Stimulated activated memory B cell treated with anti-CD40 and anti-IgM and Interleukin-4, amounts not matched to agents 10 μg/mL and 1 μg/mL and 100 μg/mL, for 72 hours (primary cell): ENCODE measurements around the gene C9orf85.
A peak's percentile ranks its signal among the peaks of the same experiment; 100 is the strongest.

ENCODE experiments used
- ATAC-seq: fragments of 150-1000 bp; cut with Tn5 transposase; 2 replicates; pipeline ENCODE4 v1.10.0; 2021
- H3K27ac Mint-ChIP-seq: one replicate; pipeline ENCODE4 v1.8.0; 2022; ENCODE audit warnings: mild to moderate bottlenecking, mixed read lengths
- H3K27me3 Mint-ChIP-seq: one replicate; pipeline ENCODE4 v1.8.0; 2022; ENCODE audit warnings: mixed read lengths
- H3K36me3 Mint-ChIP-seq: one replicate; pipeline ENCODE4 v1.8.0; 2022; ENCODE audit warnings: mixed read lengths
- H3K4me1 Mint-ChIP-seq: one replicate; pipeline ENCODE4 v1.8.0; 2022; ENCODE audit warnings: mixed read lengths
- H3K4me3 Mint-ChIP-seq: one replicate; pipeline ENCODE4 v1.8.0; 2022; ENCODE audit warnings: mild to moderate bottlenecking, moderate library complexity, mixed read lengths
- H3K9me3 Mint-ChIP-seq: one replicate; pipeline ENCODE4 v1.8.0; 2022; ENCODE audit warnings: mixed read lengths

Gene C9orf85

DNA sequence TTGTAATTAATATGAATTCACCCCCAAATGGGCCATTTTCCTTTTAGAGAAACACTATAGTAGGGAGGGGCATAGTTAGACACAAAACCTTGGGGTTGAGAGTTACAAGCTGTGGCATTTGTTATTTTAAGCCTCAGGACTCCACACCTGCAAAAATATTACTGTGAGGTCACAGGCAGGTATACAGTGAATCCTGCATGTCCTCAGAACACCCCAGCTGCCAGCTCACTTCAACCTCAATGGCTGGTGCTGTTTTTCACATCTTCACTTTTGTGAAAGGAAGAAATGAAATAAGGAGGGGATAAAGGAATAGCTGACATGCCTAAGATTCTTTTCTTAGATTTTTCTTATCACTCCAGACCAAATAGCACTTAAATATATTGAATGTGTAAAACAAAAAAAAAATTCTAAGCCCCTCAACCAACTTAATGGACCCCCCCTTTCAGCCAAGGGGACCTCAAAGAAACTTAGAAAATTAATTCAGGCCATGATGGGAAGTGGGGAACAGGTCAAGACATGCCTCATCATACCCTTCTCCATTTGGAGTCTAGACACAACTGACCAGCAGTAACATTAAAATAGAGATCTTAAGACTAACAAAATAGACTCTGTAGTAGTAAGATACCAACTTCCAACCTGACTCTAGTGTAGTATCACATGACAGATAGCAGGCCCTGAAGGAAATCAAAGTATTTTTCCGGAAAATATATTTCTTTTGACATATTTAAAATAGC lies 9.2 kb downstream of the C9orf85 start:
- ATAC-seq, result no peak
- Mint-ChIP-seq H3K27me3 (no peaks in the 10 kb centered on the region), H3K9me3 (no peaks in the 10 kb centered on the region), H3K36me3 (peaks cover 13% of the 10 kb centered on the region), H3K4me1 (peaks cover 36% of the 10 kb centered on the region), H3K27ac (no peak overlapping the region), H3K4me3 (no peak overlapping the region)

DNA sequence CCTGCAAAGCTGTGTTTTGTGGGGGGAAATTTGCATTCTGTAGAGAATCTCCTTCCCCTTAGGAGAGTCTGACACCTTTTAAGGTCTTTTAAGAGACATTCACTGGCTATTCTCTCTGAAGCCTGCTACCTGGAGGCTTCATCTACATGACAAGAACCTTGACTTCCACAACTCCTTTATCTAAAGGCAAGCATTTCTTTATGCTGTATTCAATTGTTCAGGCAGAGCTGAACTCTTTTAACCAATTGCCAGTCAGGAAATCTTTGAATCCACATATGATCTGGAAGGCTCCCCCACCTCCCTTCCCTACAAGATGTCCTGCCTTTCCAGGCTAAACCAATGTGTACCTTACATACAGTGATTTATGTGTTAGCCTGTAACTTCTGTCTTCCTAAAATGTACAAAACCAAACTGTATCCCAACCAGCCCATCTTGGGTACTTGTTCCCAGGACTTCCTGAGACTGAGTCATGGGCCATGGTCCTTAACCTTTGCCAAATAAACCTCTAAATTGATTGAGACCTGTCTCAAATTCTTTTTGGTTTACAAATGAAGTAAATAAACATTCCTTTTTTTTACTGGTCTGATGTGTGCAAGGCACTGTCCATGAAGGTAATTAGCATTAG lies 9.9 kb downstream of the C9orf85 start:
- H3K4me3 Mint-ChIP-seq, result no peak overlapping the region
- peaks cover 31% of the 10 kb centered on the region for H3K4me1 Mint-ChIP-seq
- no peak for ATAC-seq
- H3K27ac Mint-ChIP-seq, result no peak overlapping the region
- H3K36me3 Mint-ChIP-seq, result peaks cover 13% of the 10 kb centered on the region
- H3K9me3 Mint-ChIP-seq, result no peaks in the 10 kb centered on the region
- no peaks in the 10 kb centered on the region for H3K27me3 Mint-ChIP-seq

DNA sequence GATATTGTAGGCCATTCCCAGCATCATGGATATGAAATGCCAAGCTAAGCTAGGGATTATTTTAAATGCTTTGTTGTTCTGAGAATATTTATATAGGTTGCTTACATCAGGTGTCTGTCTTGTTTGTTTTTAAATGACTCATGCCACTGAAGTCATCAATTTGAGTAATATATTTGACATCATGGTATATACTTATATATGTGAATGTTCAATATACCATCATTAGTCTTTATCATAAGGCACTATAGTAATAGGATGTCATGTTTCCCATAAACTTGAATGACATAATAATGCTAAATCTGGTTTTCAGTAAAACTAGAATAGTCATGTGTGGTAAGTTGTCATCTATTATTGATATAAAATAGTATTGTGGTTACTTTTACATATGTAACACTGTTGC lies 13.1 kb downstream of the C9orf85 start:
- no peaks in the 10 kb centered on the region for H3K9me3 Mint-ChIP-seq
- no peaks in the 10 kb centered on the region for H3K27me3 Mint-ChIP-seq
- H3K27ac Mint-ChIP-seq, result no peak overlapping the region
- peaks cover 19% of the 10 kb centered on the region for H3K4me1 Mint-ChIP-seq
- H3K4me3 Mint-ChIP-seq, result no peak overlapping the region
- H3K36me3 Mint-ChIP-seq, result peaks cover 9% of the 10 kb centered on the region
- ATAC-seq, result no peak

DNA sequence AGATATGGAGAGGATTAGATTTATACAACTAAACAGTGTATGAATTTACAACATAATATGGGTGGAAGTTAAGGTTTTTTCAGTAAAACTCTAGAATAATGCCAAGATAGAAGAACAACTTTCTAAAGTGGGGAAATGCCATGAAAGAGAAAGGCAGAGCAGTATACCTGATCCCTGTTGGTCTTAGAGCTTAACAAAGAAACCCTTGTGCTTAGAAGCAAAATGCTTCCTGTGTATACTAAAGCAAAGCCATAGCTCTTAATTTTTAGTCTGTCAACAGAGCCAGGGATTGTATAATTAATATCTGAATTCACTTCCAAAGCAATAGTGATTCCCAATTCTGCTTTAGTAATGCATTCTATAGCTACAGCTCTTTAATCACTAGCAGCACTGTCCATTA lies 14.4 kb downstream of the C9orf85 start:
- ATAC-seq, result no peak
- no peak overlapping the region for H3K4me3 Mint-ChIP-seq

DNA sequence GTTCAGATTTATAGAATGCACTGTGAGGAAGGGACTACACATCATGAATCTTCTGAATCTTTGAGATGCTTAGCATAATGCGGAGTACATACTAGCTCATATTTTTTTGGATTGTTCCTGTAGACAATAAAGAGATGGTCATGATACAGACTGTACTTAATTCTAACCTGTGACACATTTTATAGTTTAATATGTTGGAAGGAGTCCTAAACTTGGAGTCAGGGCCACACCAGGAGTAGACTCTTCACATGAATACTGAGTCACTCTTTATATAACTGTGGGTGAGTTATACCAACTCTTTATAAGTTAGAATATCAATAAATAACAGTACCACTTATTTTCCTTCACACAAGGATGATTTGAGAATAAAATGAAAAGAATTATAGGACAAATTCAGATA lies 16.9 kb downstream of the C9orf85 start:
- Mint-ChIP-seq H3K27me3 (no peaks in the 10 kb centered on the region), H3K4me3 (no peak overlapping the region), H3K4me1 (peaks cover 16% of the 10 kb centered on the region), H3K9me3 (no peaks in the 10 kb centered on the region), H3K27ac (no peak overlapping the region), H3K36me3 (peaks cover 17% of the 10 kb centered on the region)
- ATAC-seq, result no peak

More for the DNA sequence above, 14.4 kb downstream of the C9orf85 start:
- no peaks in the 10 kb centered on the region for H3K9me3 Mint-ChIP-seq
- H3K27me3 Mint-ChIP-seq, result no peaks in the 10 kb centered on the region
- H3K27ac Mint-ChIP-seq, result no peak overlapping the region
- H3K4me1 Mint-ChIP-seq, result peaks cover 19% of the 10 kb centered on the region
- H3K36me3 Mint-ChIP-seq, result peaks cover 10% of the 10 kb centered on the region

DNA sequence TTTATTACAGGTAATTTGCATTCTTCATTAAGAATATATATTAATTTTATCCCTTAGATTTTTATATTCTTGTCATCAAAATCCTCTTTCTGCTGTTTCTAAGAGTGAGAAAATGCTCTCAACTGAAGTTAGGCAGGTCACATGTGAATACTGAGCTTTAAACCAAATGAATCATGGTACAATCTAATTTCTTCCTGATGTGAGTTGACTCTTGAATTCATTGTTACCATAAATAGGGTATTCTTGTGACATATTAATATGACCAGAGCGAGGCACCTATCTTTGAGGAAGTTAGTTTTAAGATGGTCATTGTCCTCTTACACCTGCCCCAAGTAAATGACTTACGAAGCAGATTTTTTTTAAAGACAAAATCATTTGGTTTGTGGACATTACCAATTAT lies 17.4 kb downstream of the C9orf85 start:
- no peaks in the 10 kb centered on the region for H3K9me3 Mint-ChIP-seq
- ATAC-seq, result no peak
- no peak overlapping the region for H3K4me3 Mint-ChIP-seq
- H3K27ac Mint-ChIP-seq, result no peak overlapping the region
- no peaks in the 10 kb centered on the region for H3K27me3 Mint-ChIP-seq
- H3K36me3 Mint-ChIP-seq, result peaks cover 17% of the 10 kb centered on the region
- peaks cover 11% of the 10 kb centered on the region for H3K4me1 Mint-ChIP-seq

DNA sequence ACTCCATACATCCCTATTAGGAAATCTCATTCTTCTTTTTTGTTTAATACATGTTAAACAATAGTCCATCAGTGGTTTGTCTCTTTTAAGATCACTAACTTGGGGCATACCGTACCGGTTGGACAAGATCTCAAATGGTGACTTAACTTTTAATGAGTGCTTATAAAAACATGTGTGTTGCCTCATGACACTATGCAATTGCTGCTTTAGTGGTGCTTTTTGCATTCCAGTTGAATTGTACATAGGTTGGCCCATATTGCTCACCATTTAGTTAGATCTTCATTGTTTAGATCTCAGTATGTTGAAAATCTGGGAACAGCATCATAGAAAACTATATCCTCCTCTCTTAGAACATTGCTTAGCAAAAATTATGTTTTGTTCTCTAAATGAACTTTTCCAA lies 17.8 kb downstream of the C9orf85 start:
- peaks cover 17% of the 10 kb centered on the region for H3K36me3 Mint-ChIP-seq
- no peaks in the 10 kb centered on the region for H3K27me3 Mint-ChIP-seq
- no peak overlapping the region for H3K27ac Mint-ChIP-seq
- peaks cover 7% of the 10 kb centered on the region for H3K4me1 Mint-ChIP-seq
- no peak for ATAC-seq
- H3K4me3 Mint-ChIP-seq, result no peak overlapping the region
- no peaks in the 10 kb centered on the region for H3K9me3 Mint-ChIP-seq

DNA sequence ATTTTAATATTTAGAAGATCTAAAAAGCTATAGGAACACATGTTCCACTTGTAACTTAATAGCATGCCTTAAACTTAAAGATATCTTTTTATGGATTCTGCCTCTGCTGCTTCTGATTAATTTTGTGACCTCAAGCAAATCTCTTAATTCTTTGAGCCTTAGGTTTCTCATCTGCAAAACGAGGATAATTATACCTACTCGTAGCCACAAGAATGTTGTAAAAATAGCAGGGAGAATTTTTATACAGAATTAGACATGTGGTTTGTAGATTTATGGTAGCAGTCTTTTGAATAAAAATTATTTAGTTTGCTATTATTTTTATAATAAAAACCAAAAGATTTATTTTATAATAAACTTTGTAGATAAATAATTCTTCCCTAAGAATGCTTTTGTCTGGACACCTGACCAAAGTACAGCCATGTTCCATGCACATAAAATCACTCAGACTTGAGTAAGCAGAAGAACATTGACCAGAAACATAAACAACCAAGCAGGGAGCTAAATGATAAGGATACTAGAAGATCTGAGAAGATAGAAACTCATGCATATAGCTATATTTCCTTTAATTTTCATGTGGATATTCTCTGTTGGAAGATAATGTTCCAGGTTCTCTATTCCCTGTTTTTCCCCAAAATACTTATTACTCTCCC lies 18.5 kb downstream of the C9orf85 start:
- H3K27ac Mint-ChIP-seq, result no peak overlapping the region
- H3K9me3 Mint-ChIP-seq, result no peaks in the 10 kb centered on the region
- H3K4me3 Mint-ChIP-seq, result no peak overlapping the region
- H3K4me1 Mint-ChIP-seq, result peaks cover 8% of the 10 kb centered on the region
- no peaks in the 10 kb centered on the region for H3K27me3 Mint-ChIP-seq
- ATAC-seq, result no peak
- peaks cover 17% of the 10 kb centered on the region for H3K36me3 Mint-ChIP-seq

DNA sequence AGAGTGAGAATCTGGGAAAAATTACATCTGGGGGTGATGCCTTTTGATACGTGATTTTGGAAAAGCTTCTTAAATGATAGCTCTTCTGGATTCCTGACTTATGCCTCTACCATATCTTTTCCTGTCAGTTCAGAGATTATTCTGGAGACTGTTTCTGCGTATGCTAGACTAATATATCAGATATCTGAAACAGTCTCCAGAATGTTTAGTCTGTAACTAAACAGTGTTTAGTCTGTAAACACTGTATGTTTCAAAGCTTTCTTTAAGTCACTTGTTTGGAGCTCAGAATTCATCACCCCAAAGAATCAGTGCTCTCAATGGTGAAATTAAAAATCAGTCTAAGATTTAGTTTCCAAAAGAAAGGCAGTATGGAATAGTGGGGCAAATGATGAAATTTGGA lies 19.7 kb downstream of the C9orf85 start:
- Mint-ChIP-seq H3K4me1 (peaks cover 20% of the 10 kb centered on the region), H3K4me3 (no peak overlapping the region), H3K27me3 (no peaks in the 10 kb centered on the region), H3K27ac (no peak overlapping the region), H3K9me3 (no peaks in the 10 kb centered on the region), H3K36me3 (peaks cover 17% of the 10 kb centered on the region)
- no peak for ATAC-seq

DNA sequence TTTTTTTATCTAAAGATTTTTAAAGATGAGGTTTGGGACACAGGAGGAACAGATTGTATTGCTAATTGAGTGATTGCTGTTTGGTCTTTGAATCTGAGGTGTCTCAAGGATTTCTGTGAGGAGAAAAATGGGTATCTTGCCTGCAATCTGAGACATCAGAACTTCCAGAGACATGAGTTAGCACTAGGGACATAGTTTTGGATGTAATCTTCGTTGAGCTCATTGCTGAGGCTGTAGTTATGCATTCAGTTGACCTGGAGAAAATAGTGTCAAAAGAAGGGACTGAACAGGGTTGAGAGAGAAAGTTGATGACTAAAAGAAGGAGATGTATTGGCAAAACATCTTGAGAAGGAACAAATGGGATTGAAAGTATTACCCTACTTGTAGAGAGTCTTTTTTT lies 24.6 kb downstream of the C9orf85 start:
- no peak for ATAC-seq
- no peaks in the 10 kb centered on the region for H3K27me3 Mint-ChIP-seq
- H3K9me3 Mint-ChIP-seq, result no peaks in the 10 kb centered on the region
- peaks cover 24% of the 10 kb centered on the region for H3K4me1 Mint-ChIP-seq
- peak overlapping the region; percentile 17 for H3K27ac Mint-ChIP-seq
- H3K36me3 Mint-ChIP-seq, result peaks cover 13% of the 10 kb centered on the region
- H3K4me3 Mint-ChIP-seq, result no peak overlapping the region

DNA sequence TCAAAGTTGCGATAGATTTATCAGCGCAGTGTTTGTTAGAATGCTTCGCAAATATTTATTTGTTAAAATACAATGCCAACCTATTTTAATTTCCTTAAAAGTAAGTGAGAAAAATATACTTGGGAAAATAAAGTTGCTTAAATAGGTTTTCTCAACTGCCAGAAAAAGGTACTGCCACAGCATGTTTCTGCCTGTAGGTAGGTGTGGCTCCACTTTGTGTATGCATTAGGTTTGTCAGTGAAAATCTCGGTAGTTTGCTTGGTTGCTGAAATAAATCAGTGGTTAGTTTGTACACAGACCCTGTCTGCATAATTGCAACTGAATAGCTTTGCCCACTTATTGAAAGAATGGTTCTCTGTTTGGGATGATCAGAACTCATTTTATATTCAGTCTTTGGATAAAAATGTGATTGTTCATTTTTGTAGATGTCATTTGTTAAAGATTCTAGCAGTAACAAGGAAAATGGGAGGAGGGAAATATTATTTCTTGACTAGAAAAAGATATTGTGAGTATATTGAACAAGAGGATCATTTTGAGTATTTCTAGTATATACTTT lies 25.7 kb downstream of the C9orf85 start:
- no peak for ATAC-seq
- Mint-ChIP-seq H3K27ac (no peak overlapping the region), H3K4me1 (peaks cover 34% of the 10 kb centered on the region), H3K27me3 (no peaks in the 10 kb centered on the region), H3K9me3 (no peaks in the 10 kb centered on the region), H3K36me3 (peaks cover 10% of the 10 kb centered on the region), H3K4me3 (no peak overlapping the region)

DNA sequence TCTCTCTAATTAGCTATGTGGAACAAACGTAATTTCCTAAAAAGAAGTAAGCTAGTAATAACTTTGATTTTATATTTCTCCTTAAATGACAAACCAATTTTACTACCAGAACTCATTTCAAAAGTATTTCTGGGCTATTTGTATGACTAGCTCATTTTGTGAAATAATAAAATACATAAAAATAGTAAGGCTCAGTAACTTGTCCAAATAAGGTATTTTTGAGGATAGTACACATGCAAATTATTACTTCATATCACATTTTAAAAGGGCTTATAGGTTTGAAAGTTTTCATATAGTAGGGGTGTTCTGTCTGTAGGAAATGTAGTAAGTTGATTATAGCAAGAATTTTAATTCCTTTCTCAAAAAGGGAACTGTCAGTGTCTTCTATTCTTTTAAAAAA lies 26.5 kb downstream of the C9orf85 start:
- Mint-ChIP-seq H3K27ac (no peak overlapping the region), H3K27me3 (no peaks in the 10 kb centered on the region), H3K4me1 (peaks cover 34% of the 10 kb centered on the region), H3K36me3 (peaks cover 3% of the 10 kb centered on the region), H3K4me3 (no peak overlapping the region), H3K9me3 (no peaks in the 10 kb centered on the region)
- no peak for ATAC-seq

DNA sequence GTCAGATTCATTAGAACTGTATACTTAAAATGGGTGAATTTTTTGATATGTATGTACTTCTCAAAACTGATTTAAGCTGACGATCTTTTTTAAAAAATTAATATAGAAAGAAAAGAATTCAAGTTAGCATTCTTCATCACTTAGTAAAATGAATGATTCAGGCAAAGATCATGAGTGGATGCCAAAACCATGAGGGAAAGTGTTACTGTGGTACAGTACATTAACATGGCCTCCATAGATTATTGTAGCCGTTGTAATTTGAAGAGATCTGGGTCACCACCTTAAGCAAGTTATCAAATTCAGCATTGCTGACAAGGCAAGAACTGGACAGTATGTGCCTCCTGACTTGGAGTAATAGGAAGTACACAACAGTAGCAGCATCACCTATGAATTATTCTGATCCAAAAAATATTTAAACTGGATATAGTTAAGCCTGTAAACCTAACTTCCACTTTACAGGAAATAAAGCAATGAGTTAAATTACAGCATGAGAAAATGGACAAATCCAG lies 29.7 kb downstream of the C9orf85 start:
- no peaks in the 10 kb centered on the region for H3K9me3 Mint-ChIP-seq
- ATAC-seq, result no peak

DNA sequence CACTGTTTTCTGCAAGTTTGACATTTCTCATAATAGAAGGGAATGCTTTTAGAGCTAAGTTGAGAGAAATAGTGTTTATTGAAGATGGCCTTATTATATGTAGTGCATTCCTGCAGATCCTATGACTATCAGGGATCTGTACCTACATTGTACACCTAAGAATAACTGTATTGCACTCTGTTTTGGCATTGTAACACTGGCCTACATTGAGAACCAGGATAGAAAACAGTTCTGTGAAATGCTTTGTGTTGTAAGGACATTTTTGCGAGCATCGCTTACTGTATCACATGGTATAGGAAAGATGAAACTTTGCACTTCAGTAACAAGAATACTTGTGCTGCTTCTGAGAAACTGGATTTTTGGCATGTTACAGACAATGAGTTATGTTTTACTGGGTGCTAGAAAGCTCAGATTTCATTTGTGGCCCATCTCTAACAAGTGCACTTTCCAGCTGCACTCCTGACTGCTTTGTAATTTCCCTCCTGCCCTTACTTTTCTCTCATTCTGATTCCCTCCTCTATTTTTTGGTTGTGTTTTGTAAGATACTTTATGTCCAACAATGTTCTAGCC lies 30.6 kb downstream of the C9orf85 start:
- peaks cover 3% of the 10 kb centered on the region for H3K36me3 Mint-ChIP-seq
- H3K4me1 Mint-ChIP-seq, result peaks cover 15% of the 10 kb centered on the region
- no peak overlapping the region for H3K4me3 Mint-ChIP-seq
- H3K27ac Mint-ChIP-seq, result no peak overlapping the region
- H3K9me3 Mint-ChIP-seq, result no peaks in the 10 kb centered on the region
- no peak for ATAC-seq
- no peaks in the 10 kb centered on the region for H3K27me3 Mint-ChIP-seq

More for the DNA sequence above, 29.7 kb downstream of the C9orf85 start:
- peaks cover 19% of the 10 kb centered on the region for H3K4me1 Mint-ChIP-seq
- H3K27ac Mint-ChIP-seq, result no peak overlapping the region
- H3K27me3 Mint-ChIP-seq, result no peaks in the 10 kb centered on the region
- H3K36me3 Mint-ChIP-seq, result no peaks in the 10 kb centered on the region
- no peak overlapping the region for H3K4me3 Mint-ChIP-seq

DNA sequence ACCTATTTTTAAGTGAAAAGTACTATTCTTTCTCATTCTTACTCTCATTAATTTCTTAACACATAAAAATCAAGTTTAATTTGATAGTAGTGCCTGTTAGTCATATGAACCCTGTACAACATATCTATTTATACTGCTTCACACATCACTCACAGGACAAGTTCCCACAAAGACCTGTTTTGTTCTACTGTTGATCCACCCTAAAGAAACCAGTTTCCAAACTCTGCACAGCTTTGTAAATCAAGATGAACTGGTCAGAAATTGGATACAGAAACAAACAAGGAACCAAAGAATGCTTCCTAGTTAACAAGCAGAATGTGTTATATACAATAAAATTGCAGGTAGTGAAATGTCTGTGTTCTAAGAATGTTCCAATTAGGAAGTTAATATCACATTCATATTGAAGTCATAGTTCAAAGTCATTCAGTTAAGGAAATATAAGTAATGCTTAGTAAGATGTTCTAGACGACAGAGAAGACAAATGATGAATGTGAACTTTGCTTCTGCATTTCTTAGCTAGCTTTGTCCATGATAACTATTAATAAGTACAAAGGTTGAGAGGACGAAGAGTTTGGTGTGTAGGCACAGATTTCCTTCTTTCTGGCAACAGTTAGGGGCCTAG lies 33.4 kb downstream of the C9orf85 start:
- no peak overlapping the region for H3K27ac Mint-ChIP-seq
- peaks cover 23% of the 10 kb centered on the region for H3K36me3 Mint-ChIP-seq
- no peaks in the 10 kb centered on the region for H3K9me3 Mint-ChIP-seq
- H3K4me3 Mint-ChIP-seq, result no peak overlapping the region
- ATAC-seq, result no peak
- H3K27me3 Mint-ChIP-seq, result no peaks in the 10 kb centered on the region
- H3K4me1 Mint-ChIP-seq, result peaks cover 10% of the 10 kb centered on the region
